SK-N-MC (cell line): ENCODE measurements around the gene IL21R.

Experiments
- EZH2 ChIP-seq: fragments of 200-600 bp; sonication (generic); IDR thresholded peaks from one replicate; pipeline ENCODE4 v1.6.1; 2017; ENCODE audit warnings: antibody characterized with exemption
- FOXP2 ChIP-seq: optimal IDR thresholded peaks from 2 replicates; pipeline ENCODE3; 2011; ENCODE audit warnings: mild to moderate bottlenecking, moderate library complexity; ENCODE audit not compliant: insufficient read depth; ENCODE audit errors: extremely low read length, control extremely low read depth
- POLR2AphosphoS5 ChIP-seq: IDR thresholded peaks from 2 replicates; pipeline ENCODE4 v1.6.1; 2012; ENCODE audit warnings: mild to moderate bottlenecking, low read depth, low read length, borderline replicate concordance

- TF ChIP-seq EZH2 (no peak), FOXP2 (no peak), POLR2AphosphoS5 (no peak)
Observed at GRCh38 chr16:27359051-27359450, 42.9 kb upstream of the IL21R start.
